ENCODE data around the gene ADAP1. TPM values are rescaled to one million over a fixed set of nuclear protein-coding genes. Genes with fewer than 3 reads are reported as not detected.

ADAP1 gene
- total and polyA plus RNA-seq, 2 of the 13 experiments (the other 11 are each of a cell fraction or from before 2014, with no cell fraction given) = 10.5 to 24.6 TPM

- TF ChIP-seq AFF4 (CRISPR knock-in tag; IDR thresholded peaks at IDR 0.05) (0 out of 2 replicates have a peak, but pooled peaks have one; percentile 34), ZNF780A (CRISPR knock-in tag; IDR thresholded peaks at IDR 0.05) (no peak), SOX6 (IDR thresholded peaks at IDR 0.05) (no peak), SOX6 (CRISPR knock-in tag; IDR thresholded peaks at IDR 0.05) (peak; percentile 45; the same call in 1 of the 2 replicates), SP2 (CRISPR knock-in tag; IDR thresholded peaks at IDR 0.05) (peak; percentile 52; the same call in 1 of the 2 replicates), ZNF747 (CRISPR knock-in tag; IDR thresholded peaks at IDR 0.05; ENCODE audit: borderline replicate concordance) (peak; percentile 78), TEAD2 (CRISPR knock-in tag; IDR thresholded peaks at IDR 0.05) (no peak), ZNF33A (CRISPR knock-in tag; IDR thresholded peaks at IDR 0.05; ENCODE audit: borderline replicate concordance) (0 out of 2 replicates have a peak, but pooled peaks have one; percentile 66), SKIL (CRISPR knock-in tag; IDR thresholded peaks at IDR 0.05; ENCODE audit: borderline replicate concordance) (peak; percentile 70), ZFP41 (CRISPR knock-in tag; IDR thresholded peaks at IDR 0.05; ENCODE audit: borderline replicate concordance) (0 out of 2 replicates have a peak, but pooled peaks have one; percentile 40), IKZF5 (CRISPR knock-in tag; IDR thresholded peaks at IDR 0.05) (peak; percentile 15; the same call in 1 of the 2 replicates), ZNF7 (CRISPR knock-in tag; IDR thresholded peaks at IDR 0.05) (no peak), KDM3A (CRISPR knock-in tag; IDR thresholded peaks at IDR 0.05; ENCODE audit: low read depth) (peak; percentile 67), ZNF557 (CRISPR knock-in tag; IDR thresholded peaks at IDR 0.05) (peak; percentile 53; the same call in 1 of the 2 replicates), JUND (CRISPR knock-in tag; IDR thresholded peaks at IDR 0.05) (no peak), KLF15 (CRISPR knock-in tag; IDR thresholded peaks at IDR 0.05; ENCODE audit: borderline replicate concordance) (no peak), KAT8 (CRISPR knock-in tag; IDR thresholded peaks at IDR 0.05) (peak; percentile 77)
- TF ChIP-seq, protein P1, sequence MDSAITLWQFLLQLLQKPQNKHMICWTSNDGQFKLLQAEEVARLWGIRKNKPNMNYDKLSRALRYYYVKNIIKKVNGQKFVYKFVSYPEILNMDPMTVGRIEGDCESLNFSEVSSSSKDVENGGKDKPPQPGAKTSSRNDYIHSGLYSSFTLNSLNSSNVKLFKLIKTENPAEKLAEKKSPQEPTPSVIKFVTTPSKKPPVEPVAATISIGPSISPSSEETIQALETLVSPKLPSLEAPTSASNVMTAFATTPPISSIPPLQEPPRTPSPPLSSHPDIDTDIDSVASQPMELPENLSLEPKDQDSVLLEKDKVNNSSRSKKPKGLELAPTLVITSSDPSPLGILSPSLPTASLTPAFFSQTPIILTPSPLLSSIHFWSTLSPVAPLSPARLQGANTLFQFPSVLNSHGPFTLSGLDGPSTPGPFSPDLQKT (CRISPR knock-in tag; IDR thresholded peaks at IDR 0.05; ENCODE audit: borderline replicate concordance) = 0 out of 2 replicates have a peak, but pooled peaks have one; percentile 45
- TF ChIP-seq, protein P2, sequence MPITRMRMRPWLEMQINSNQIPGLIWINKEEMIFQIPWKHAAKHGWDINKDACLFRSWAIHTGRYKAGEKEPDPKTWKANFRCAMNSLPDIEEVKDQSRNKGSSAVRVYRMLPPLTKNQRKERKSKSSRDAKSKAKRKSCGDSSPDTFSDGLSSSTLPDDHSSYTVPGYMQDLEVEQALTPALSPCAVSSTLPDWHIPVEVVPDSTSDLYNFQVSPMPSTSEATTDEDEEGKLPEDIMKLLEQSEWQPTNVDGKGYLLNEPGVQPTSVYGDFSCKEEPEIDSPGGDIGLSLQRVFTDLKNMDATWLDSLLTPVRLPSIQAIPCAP (CRISPR knock-in tag; IDR thresholded peaks at IDR 0.05; ENCODE audit: low read depth) = 0 out of 2 replicates have a peak, but pooled peaks have one; percentile 62
Measured at GRCh38 chr7:974820-975681, 20.6 kb upstream of the ADAP1 start, which contains the start of gene COX19 (continued).
